ENCODE data around the gene DHRS7C.

DHRS7C gene, protein sequence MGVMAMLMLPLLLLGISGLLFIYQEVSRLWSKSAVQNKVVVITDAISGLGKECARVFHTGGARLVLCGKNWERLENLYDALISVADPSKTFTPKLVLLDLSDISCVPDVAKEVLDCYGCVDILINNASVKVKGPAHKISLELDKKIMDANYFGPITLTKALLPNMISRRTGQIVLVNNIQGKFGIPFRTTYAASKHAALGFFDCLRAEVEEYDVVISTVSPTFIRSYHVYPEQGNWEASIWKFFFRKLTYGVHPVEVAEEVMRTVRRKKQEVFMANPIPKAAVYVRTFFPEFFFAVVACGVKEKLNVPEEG

DNA sequence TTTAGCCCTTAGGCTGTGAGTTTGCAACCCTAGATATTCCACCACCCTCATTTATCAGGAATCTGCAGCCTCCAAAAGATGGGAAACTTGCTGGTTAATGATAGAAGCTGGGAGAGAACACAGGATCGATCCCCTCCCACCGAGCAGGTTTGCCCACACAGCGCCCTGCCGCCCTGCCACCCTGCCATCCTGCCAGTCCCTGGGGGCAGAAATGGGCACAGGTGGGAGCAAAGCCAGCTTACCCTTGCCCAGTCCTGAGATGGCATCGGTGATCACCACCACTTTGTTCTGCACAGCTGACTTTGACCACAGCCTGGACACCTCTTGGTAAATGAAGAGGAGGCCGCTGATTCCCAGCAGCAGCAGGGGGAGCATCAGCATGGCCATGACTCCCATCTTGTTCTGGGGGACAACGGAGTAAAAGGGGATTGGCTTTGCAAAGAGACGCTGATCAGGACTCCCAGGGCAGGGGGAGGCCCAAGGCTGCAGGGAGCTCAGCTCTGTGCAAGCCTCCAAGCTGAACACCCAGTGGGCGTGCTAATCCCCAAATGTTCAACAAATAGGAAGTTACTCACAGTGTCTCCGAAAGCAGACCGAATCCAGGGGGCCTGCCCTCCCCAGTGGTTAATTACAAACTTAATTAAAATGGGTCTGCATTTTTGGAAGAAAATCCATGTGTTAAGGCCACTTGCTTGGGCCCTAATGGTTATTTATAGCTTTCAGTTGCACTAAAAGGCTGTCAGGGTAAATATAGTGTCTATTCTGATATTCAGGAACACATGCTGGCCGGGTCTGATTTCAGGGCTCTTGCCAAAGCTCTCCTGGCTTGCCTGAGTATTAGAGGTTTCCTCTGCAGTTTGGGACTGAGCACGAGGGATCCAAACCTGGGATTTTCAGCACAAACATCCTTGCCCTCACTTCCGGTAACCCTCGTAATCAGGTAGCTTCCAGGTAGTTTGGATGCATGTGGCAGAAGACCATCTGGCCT is at the start of gene DHRS7C:
TSS of gene DHRS7C (minus strand) at position 704 of the 988 bp plus-strand sequence. CDS start at position 396, 308 bp downstream.
- no peaks in the 10 kb centered on the region for H3K9me3 ChIP-seq (ENCODE audit: control insufficient read depth, insufficient read depth, low read length)
- H3K27me3 ChIP-seq (ENCODE audit: control insufficient read depth, insufficient read depth, low read length), result no peaks in the 10 kb centered on the region
- WGBS (ENCODE audit: insufficient coverage, insufficient read length), result no CpG with 5 or more reads among the region's 15 CpGs
- no peak within 1 kb of the TSS for H3K27ac ChIP-seq (ENCODE audit: low read length)
- no peaks in the 10 kb centered on the region for H3K36me3 ChIP-seq (ENCODE audit: control insufficient read depth, insufficient read depth, low read length)
- no peak within 1 kb of the TSS for H3K4me3 ChIP-seq (ENCODE audit: low read length)
- no peak for DNase-seq (ENCODE audit: low read depth, low spot score)
- H3K4me1 ChIP-seq (ENCODE audit: control insufficient read depth, insufficient read depth, low read length), result no peaks in the 10 kb centered on the region

DNA sequence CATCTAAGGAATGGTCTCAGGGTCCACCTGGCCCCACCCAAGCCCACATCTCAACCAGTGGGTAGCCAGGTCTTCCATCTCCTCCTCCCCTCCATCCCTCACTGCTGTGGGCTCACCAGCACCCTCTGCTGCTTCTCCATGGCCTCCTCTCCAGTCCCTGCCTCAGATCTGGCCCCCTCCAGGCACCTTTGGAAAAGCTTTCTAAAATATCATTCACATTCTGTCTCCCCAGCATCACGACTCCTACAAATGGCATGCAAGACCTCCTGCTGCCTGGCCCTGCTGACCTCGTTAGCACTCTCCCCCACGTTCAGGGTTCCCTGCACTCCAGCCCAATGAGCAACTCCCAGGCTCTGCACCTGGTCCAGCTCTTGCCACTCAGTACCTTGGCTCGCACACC is 48.0 kb upstream of the DHRS7C start:
- H3K27ac ChIP-seq (ENCODE audit: low read length), result no peak overlapping the region
- H3K4me1 ChIP-seq (ENCODE audit: control insufficient read depth, insufficient read depth, low read length), result peaks cover 4% of the 10 kb centered on the region; the same call in 1 of the 2 replicates
- no CpG with 5 or more reads among the region's 4 CpGs for WGBS (ENCODE audit: insufficient coverage, insufficient read length)
- DNase-seq (ENCODE audit: low read depth, low spot score), result no peak
- no peak overlapping the region for H3K4me3 ChIP-seq (ENCODE audit: low read length)
- H3K27me3 ChIP-seq (ENCODE audit: control insufficient read depth, insufficient read depth, low read length), result no peaks in the 10 kb centered on the region
- no peaks in the 10 kb centered on the region for H3K36me3 ChIP-seq (ENCODE audit: control insufficient read depth, insufficient read depth, low read length)
- no peaks in the 10 kb centered on the region for H3K9me3 ChIP-seq (ENCODE audit: control insufficient read depth, insufficient read depth, low read length)

DNA sequence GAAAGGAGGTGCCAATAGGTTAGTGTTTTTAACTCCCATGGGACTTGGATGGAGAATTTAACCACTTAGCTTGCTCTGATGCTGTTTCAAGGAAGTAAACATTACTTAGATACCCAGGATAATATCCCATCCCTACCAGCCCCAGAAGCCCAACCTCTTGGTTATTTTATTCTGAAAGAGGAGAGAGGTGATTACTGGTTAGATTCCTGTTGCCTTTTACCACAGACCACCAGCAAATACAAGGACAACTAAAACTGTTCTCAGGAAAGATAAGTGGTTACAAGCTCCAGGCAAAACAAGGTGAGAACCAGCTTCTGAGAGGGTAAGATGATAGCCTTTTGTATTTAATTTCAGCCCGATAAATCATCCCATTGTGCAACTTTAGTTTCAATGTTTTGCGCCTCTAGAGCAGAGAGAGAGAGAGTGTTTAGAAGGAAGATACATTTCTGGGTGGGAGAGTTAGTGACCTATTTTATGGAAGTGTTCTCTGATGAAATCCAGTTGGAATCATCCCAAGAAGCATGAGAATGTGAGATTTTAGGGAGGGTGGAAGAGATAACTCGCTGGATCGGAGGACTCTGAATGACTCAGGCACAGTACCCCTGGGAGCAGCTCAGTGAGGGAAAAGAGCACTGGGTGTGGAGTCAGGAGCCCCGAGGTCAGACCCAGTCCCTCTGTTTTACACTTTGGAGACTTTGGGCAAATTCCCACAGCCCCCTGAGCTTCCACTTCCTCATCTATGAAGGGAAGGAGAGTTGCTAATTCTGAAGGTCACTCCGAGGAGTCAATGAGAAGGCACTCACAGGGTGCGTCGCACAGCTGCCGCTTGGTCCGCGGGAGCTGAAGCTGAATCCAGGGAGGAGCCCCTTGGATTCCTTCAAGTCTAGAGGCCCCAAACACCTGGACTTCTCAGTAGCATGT is 46.4 kb upstream of the DHRS7C start:
- DNase-seq (ENCODE audit: low read depth, low spot score), result no peak
- no peaks in the 10 kb centered on the region for H3K27me3 ChIP-seq (ENCODE audit: control insufficient read depth, insufficient read depth, low read length)
- no peaks in the 10 kb centered on the region for H3K9me3 ChIP-seq (ENCODE audit: control insufficient read depth, insufficient read depth, low read length)
- WGBS (ENCODE audit: insufficient coverage, insufficient read length), result no CpG with 5 or more reads among the region's 11 CpGs
- no peaks in the 10 kb centered on the region for H3K36me3 ChIP-seq (ENCODE audit: control insufficient read depth, insufficient read depth, low read length)
- no peak overlapping the region for H3K4me3 ChIP-seq (ENCODE audit: low read length)
- no peak overlapping the region for H3K27ac ChIP-seq (ENCODE audit: low read length)
- H3K4me1 ChIP-seq (ENCODE audit: control insufficient read depth, insufficient read depth, low read length), result peaks cover 4% of the 10 kb centered on the region; the same call in 1 of the 2 replicates

DNA sequence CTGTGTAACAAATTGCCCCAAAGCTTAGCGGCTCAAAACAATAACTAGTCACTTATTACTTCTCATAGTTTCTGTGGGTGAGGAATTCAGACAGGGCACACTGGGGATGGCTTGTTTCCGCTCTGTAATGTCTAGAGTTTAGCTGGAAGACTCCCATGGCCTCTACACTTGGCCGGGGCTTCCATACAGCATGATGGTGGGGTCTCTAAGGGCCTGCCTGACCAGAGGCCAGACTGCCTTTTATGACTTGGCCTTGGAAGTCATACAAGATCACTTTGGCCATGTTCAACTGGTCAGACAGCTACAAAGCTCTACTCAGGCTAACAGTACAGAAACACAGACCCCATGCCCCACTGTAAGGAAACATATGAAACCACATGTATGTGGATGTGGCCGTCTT is 42.5 kb upstream of the DHRS7C start:
- Histone ChIP-seq H3K36me3 (ENCODE audit: control insufficient read depth, insufficient read depth, low read length) (no peaks in the 10 kb centered on the region), H3K4me3 (ENCODE audit: low read length) (no peak overlapping the region), H3K27ac (ENCODE audit: low read length) (no peak overlapping the region), H3K27me3 (ENCODE audit: control insufficient read depth, insufficient read depth, low read length) (no peaks in the 10 kb centered on the region), H3K9me3 (ENCODE audit: control insufficient read depth, insufficient read depth, low read length) (no peaks in the 10 kb centered on the region), H3K4me1 (ENCODE audit: control insufficient read depth, insufficient read depth, low read length) (peaks cover 3% of the 10 kb centered on the region; the same call in 1 of the 2 replicates)
- DNase-seq (ENCODE audit: low read depth, low spot score), result no peak
- no CpG with 5 or more reads among the region's 4 CpGs for WGBS (ENCODE audit: insufficient coverage, insufficient read length)

DNA sequence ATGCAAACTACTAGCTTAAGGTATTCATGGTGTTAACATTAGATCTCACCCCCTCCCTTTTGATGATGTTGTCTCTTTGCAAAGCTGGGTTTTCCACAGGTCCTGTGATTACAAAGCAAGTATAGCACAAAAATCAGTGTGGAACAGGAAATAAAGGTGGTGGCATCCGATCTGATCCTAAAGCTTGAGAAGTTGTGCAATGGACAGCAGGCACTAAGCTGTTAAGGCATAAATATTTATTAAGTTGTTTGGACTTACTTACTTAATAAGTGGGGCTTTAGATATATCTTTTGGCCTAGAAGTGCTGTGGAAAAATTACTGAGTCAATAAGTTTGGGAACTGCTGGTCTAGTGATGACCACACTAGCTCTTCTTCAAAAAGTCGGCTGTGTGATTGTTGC is 39.3 kb upstream of the DHRS7C start:
- Histone ChIP-seq H3K27ac (ENCODE audit: low read length) (no peak overlapping the region), H3K27me3 (ENCODE audit: control insufficient read depth, insufficient read depth, low read length) (no peaks in the 10 kb centered on the region), H3K36me3 (ENCODE audit: control insufficient read depth, insufficient read depth, low read length) (no peaks in the 10 kb centered on the region), H3K4me1 (ENCODE audit: control insufficient read depth, insufficient read depth, low read length) (no peaks in the 10 kb centered on the region), H3K9me3 (ENCODE audit: control insufficient read depth, insufficient read depth, low read length) (no peaks in the 10 kb centered on the region), H3K4me3 (ENCODE audit: low read length) (no peak overlapping the region)
- WGBS (ENCODE audit: insufficient coverage, insufficient read length), result no CpG with 5 or more reads among the region's 2 CpGs
- DNase-seq (ENCODE audit: low read depth, low spot score), result no peak

DNA sequence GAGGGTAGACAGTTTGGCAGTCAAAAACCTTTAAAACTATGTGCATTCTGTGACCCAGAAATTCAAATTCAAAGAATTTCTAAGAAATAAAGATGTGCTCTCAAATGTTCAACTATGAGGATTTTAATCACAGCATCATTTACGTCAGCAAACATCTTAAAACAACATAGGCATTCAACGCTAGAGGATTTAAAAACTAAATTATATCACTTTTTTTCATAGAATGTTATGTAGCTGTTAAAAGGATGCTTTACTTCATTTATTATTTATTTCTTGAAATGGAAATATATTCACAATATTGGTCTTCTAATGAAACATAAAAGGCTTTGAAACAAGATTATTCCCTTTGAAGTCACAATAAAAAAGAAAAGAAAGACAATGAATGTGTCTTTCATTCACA is 38.0 kb upstream of the DHRS7C start:
- Histone ChIP-seq H3K36me3 (ENCODE audit: control insufficient read depth, insufficient read depth, low read length) (no peaks in the 10 kb centered on the region), H3K27ac (ENCODE audit: low read length) (no peak overlapping the region), H3K4me1 (ENCODE audit: control insufficient read depth, insufficient read depth, low read length) (no peaks in the 10 kb centered on the region), H3K27me3 (ENCODE audit: control insufficient read depth, insufficient read depth, low read length) (no peaks in the 10 kb centered on the region), H3K9me3 (ENCODE audit: control insufficient read depth, insufficient read depth, low read length) (no peaks in the 10 kb centered on the region), H3K4me3 (ENCODE audit: low read length) (no peak overlapping the region)
- WGBS (ENCODE audit: insufficient coverage, insufficient read length), result no CpG with 5 or more reads among the region's 2 CpGs
- no peak for DNase-seq (ENCODE audit: low read depth, low spot score)

DNA sequence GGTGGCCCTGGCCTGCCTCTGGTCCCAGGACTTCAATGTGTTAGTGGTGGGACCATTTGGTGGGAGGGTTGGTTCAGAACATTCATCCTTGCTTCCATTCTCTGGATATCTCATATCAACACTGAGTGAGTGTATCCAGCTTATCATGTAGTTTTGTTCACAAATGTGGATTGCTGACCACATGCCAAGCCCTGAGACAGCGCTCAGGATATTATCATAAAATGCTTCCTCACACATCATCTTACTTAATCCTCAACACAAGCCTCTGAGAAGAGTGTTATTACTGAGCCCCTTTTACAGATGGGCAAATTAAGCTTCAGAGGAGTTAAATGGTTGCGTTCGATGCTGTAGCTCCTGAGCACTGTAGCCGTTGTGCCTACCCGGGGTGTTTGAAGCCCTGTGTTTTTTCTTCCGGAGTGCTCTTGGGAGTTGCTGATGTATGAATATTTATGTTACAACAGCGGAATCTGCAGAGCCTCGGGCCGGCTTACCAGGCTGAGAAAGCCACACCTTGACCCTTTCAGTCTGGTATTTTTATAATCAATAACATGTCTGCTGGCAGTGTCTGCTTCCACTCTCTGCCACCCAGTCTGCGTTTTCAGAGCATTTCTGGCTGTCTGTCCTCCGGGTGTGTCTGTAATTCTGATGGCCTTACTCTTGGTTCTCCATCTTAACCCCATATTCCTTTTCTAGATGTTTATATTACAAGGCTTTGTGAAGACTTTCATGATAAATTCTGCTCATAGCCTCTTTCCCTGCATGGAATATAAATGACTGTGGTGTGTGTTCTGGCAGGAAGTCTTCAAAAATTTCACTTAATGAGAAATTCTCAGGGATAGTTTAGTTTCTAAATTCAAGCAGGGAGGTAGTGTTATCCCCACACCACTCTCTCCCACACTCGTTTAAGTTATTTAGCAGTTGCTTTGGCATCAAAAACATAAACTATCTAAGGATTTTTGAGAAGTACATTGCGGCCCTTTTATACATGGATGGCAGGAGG is 37.2 kb upstream of the DHRS7C start:
- Histone ChIP-seq H3K27ac (ENCODE audit: low read length) (no peak overlapping the region), H3K4me3 (ENCODE audit: low read length) (no peak overlapping the region), H3K36me3 (ENCODE audit: control insufficient read depth, insufficient read depth, low read length) (no peaks in the 10 kb centered on the region), H3K9me3 (ENCODE audit: control insufficient read depth, insufficient read depth, low read length) (no peaks in the 10 kb centered on the region), H3K4me1 (ENCODE audit: control insufficient read depth, insufficient read depth, low read length) (no peaks in the 10 kb centered on the region), H3K27me3 (ENCODE audit: control insufficient read depth, insufficient read depth, low read length) (no peaks in the 10 kb centered on the region)
- no CpG with 5 or more reads among the region's 13 CpGs for WGBS (ENCODE audit: insufficient coverage, insufficient read length)
- DNase-seq (ENCODE audit: low read depth, low spot score), result no peak

DNA sequence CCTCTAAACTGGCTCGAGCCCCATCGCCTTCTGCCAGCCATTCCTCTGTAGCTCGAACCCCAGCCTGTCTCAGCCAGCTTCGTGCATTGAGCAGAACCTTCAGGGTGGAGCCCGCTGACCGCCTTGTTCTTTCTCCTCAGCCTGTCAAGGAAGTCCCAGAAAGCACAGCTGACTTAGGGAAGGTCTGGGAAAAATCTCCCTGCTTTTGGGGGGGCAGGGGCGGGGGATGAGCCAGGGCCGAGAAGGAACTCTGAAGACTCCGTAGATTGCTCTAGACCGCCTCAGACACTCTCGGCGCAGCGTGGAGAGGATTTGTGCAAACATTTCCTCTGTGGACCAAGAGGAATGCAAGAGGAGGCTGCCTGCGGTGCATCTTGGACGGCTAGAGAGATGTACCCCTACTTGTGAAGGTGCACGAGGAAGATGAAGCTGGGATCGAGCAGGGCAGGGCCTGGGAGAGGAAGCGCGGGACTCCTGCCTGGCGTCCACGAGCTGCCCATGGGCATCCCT is 34.3 kb upstream of the DHRS7C start, which contains the start of gene GLP2R:
TSS of gene GLP2R (plus strand) at position 284 of the 510 bp plus-strand sequence. CDS start at position 424, 140 bp downstream.
- no peak for DNase-seq (ENCODE audit: low read depth, low spot score)
- no peak within 1 kb of the TSS for H3K4me3 ChIP-seq (ENCODE audit: low read length)
- H3K9me3 ChIP-seq (ENCODE audit: control insufficient read depth, insufficient read depth, low read length), result no peaks in the 10 kb centered on the region
- no peak within 1 kb of the TSS for H3K27ac ChIP-seq (ENCODE audit: low read length)
- WGBS (ENCODE audit: insufficient coverage, insufficient read length), result no CpG with 5 or more reads among the region's 21 CpGs
- H3K4me1 ChIP-seq (ENCODE audit: control insufficient read depth, insufficient read depth, low read length), result no peaks in the 10 kb centered on the region
- no peaks in the 10 kb centered on the region for H3K36me3 ChIP-seq (ENCODE audit: control insufficient read depth, insufficient read depth, low read length)
- no peaks in the 10 kb centered on the region for H3K27me3 ChIP-seq (ENCODE audit: control insufficient read depth, insufficient read depth, low read length)

DNA sequence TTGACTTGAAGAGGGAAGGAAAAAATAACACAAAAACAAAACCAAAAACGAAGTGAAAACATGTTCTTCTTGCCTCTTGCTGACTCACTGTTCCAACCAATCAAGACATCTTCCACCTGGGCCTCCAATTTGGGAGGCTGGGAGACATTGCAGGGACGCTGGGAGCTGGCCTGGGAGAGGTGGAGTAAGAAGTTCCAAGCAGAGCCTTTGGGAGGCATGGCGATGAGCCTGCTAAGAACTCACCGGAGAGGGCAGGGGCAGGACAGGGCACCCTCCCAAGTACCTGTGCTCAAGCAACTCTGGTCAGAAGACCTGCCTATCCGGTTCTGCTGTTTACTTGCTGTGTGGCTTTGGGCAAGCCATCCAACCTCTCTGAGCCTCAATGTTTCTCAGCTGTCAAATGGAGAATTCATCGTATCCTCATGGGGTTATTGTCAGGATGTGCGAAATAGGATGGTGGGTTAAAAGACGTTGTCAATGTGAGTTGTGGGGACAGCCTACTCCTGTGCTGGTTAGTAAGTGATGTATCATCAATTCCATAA is 33.5 kb upstream of the DHRS7C start:
- Histone ChIP-seq H3K4me3 (ENCODE audit: low read length) (no peak overlapping the region), H3K27me3 (ENCODE audit: control insufficient read depth, insufficient read depth, low read length) (no peaks in the 10 kb centered on the region), H3K27ac (ENCODE audit: low read length) (no peak overlapping the region), H3K4me1 (ENCODE audit: control insufficient read depth, insufficient read depth, low read length) (no peaks in the 10 kb centered on the region), H3K36me3 (ENCODE audit: control insufficient read depth, insufficient read depth, low read length) (no peaks in the 10 kb centered on the region), H3K9me3 (ENCODE audit: control insufficient read depth, insufficient read depth, low read length) (no peaks in the 10 kb centered on the region)
- no CpG with 5 or more reads among the region's 8 CpGs for WGBS (ENCODE audit: insufficient coverage, insufficient read length)
- DNase-seq (ENCODE audit: low read depth, low spot score), result no peak

All from iPS DF 6.9 (cell line).